Choroid plexus epithelial cell (primary cell): ENCODE measurements around the gene CHST13.

Experiments
- DNase-seq: peaks from one replicate; pipeline ENCODE4 v3.0.0-alpha.2; 2010; ENCODE audit warnings: low read depth
- H3K4me3 ChIP-seq: 2 replicates; pipeline ENCODE4 v1.5.1; 2011; ENCODE audit warnings: low read depth, mild to moderate bottlenecking, control low read depth, low read length, moderate library complexity
- CTCF ChIP-seq: conservative IDR thresholded peaks from 2 replicates; pipeline ENCODE4 v1.5.1; 2011; ENCODE audit warnings: low read depth, mild to moderate bottlenecking, control low read depth, inconsistent platforms, low read length, moderate library complexity

Gene CHST13

GRCh38 chr3:126503701-126504100 is 20.3 kb upstream of the CHST13 start:
- no peak overlapping the region for H3K4me3 ChIP-seq
- no peak for TF ChIP-seq CTCF
- no peak for DNase-seq

GRCh38 chr3:126507886-126508285 is 16.1 kb upstream of the CHST13 start:
- no peak for DNase-seq
- no peak overlapping the region for H3K4me3 ChIP-seq
- TF ChIP-seq CTCF = no peak

GRCh38 chr3:126508564-126508964 is 15.4 kb upstream of the CHST13 start:
- no peak for DNase-seq
- TF ChIP-seq CTCF = no peak
- no peak overlapping the region for H3K4me3 ChIP-seq

GRCh38 chr3:126509597-126510307 is 14.2 kb upstream of the CHST13 start:
- TF ChIP-seq CTCF = no peak
- H3K4me3 ChIP-seq = no peak overlapping the region
- DNase-seq = no peak

- no peak for DNase-seq
- TF ChIP-seq CTCF = no peak
- no peak overlapping the region for H3K4me3 ChIP-seq
These were observed 13.5 kb upstream of the CHST13 start for GRCh38 chr3:126510308-126510910.

GRCh38 chr3:126511291-126511690 is 12.7 kb upstream of the CHST13 start:
- H3K4me3 ChIP-seq = no peak overlapping the region
- no peak for TF ChIP-seq CTCF
- no peak for DNase-seq

GRCh38 chr3:126512026-126512425 is 11.9 kb upstream of the CHST13 start:
- H3K4me3 ChIP-seq = no peak overlapping the region
- TF ChIP-seq CTCF = no peak
- no peak for DNase-seq
